Nephron (organoid): ENCODE results near the gene OR10AD1.
A peak's percentile ranks its signal among the peaks of the same experiment; 100 is the strongest.

ENCODE experiments used
- H3K27ac Mint-ChIP-seq, 3 experiments: 2 replicates each; pipeline ENCODE4 v1.8.0; 2020; ENCODE audit warnings: mixed read lengths in 3 of 3, mild to moderate bottlenecking in 2 of 3, moderate library complexity in 1 of 3
- H3K27me3 Mint-ChIP-seq: 2 replicates; pipeline ENCODE4 v1.8.0; 2021; ENCODE audit warnings: low read depth, mild to moderate bottlenecking, moderate library complexity, mixed read lengths
- H3K36me3 Mint-ChIP-seq: 2 replicates; pipeline ENCODE4 v1.8.0; 2020; ENCODE audit warnings: low read depth, mixed read lengths
- H3K4me1 Mint-ChIP-seq: 2 replicates; pipeline ENCODE4 v1.8.0; 2020; ENCODE audit warnings: mixed read lengths
- H3K4me3 Mint-ChIP-seq, 3 experiments: 2 replicates each; pipeline ENCODE4 v1.8.0; 2020; ENCODE audit warnings: mild to moderate bottlenecking in 3 of 3, mixed read lengths in 3 of 3, moderate library complexity in 2 of 3
- H3K9me3 Mint-ChIP-seq: 2 replicates; pipeline ENCODE4 v1.8.0; 2020; ENCODE audit warnings: mixed read lengths
- TF ChIP-seq, protein P1 (sequence below), 3 experiments: fragments of 200-600 bp; sonication (generic); IDR thresholded peaks; one replicate each; pipeline ENCODE4 v1.5.0; 2021; ENCODE audit warnings: antibody characterized with exemption in 3 of 3; ENCODE audit not compliant: unreplicated experiment in 3 of 3

The OR10AD1 gene

DNA sequence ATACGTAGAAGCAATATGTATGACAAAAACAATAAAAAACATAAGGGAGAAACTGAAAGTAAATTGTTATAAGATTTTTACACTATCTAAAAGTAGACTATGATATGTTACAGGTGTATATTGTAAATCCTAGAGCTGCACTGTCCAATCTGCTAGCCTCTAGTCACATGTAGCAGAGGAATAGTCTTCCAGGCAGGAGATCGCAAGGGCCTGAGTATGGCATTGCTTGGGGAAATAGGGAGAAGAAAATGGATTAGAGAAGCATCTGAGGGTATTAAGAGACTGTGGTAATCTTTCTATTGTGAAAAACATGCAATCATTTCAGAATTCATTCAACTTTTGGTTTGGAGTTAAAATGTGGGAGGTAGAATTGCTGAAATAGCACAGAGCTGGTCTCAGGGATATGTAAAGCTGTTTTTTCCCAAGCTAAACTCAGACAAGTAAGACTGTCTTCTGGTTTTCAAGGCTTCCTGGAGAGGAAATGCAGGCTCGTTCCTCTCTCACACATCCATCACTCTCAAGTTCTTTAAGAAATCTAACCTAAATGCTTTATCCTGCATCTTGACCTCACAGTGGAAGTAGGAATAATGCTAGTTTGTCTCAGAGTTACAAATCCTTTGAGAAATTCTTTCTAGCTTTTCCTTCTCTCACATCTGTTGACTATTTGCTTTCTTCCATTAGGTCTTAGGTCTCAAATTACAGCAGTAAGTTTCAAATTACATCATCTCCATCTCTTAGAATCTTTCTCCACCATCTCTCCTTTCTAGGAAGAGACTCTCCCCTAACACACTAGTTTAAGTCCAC is 27.3 kb downstream of the OR10AD1 start:
- peak overlapping the region; percentile 0 to 28 (median 11) for H3K4me3 Mint-ChIP-seq
- TF ChIP-seq, protein P1, sequence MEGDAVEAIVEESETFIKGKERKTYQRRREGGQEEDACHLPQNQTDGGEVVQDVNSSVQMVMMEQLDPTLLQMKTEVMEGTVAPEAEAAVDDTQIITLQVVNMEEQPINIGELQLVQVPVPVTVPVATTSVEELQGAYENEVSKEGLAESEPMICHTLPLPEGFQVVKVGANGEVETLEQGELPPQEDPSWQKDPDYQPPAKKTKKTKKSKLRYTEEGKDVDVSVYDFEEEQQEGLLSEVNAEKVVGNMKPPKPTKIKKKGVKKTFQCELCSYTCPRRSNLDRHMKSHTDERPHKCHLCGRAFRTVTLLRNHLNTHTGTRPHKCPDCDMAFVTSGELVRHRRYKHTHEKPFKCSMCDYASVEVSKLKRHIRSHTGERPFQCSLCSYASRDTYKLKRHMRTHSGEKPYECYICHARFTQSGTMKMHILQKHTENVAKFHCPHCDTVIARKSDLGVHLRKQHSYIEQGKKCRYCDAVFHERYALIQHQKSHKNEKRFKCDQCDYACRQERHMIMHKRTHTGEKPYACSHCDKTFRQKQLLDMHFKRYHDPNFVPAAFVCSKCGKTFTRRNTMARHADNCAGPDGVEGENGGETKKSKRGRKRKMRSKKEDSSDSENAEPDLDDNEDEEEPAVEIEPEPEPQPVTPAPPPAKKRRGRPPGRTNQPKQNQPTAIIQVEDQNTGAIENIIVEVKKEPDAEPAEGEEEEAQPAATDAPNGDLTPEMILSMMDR (IDR thresholded peaks at IDR 0.05; ENCODE audit: unreplicated experiment in 3 of 3): no peak
- peaks cover 37% of the 10 kb centered on the region for H3K4me1 Mint-ChIP-seq
- H3K27me3 Mint-ChIP-seq: no peaks in the 10 kb centered on the region
- H3K9me3 Mint-ChIP-seq: no peaks in the 10 kb centered on the region
- peak overlapping the region; percentile 90 to 97 (median 91) for H3K27ac Mint-ChIP-seq
- no peaks in the 10 kb centered on the region for H3K36me3 Mint-ChIP-seq

DNA sequence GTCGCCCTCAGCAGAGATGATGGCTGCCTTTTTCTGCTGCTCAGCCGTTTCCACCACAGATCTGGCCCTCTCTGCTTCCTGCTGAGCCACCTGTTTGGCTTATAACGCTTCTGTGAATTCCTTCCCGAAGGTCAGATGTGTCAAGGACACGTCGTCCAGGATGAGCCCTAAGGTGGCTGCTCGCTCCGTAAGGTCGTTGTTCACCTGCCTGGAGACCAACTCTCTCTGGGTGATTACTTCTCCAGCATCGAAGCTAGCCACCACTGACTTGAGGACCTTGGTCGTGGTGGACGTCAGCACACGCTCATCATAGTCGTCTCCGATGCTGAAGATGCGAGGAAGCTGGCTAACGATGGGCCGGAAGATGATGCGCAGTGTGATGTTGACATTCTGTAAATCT is 34.1 kb downstream of the OR10AD1 start:
- Mint-ChIP-seq H3K27ac (no peak overlapping the region), H3K27me3 (no peaks in the 10 kb centered on the region), H3K9me3 (no peaks in the 10 kb centered on the region), H3K4me3 (no peak overlapping the region), H3K4me1 (no peaks in the 10 kb centered on the region), H3K36me3 (no peaks in the 10 kb centered on the region)
- TF ChIP-seq, protein P1 (IDR thresholded peaks at IDR 0.05; ENCODE audit: unreplicated experiment in 3 of 3): no peak

DNA sequence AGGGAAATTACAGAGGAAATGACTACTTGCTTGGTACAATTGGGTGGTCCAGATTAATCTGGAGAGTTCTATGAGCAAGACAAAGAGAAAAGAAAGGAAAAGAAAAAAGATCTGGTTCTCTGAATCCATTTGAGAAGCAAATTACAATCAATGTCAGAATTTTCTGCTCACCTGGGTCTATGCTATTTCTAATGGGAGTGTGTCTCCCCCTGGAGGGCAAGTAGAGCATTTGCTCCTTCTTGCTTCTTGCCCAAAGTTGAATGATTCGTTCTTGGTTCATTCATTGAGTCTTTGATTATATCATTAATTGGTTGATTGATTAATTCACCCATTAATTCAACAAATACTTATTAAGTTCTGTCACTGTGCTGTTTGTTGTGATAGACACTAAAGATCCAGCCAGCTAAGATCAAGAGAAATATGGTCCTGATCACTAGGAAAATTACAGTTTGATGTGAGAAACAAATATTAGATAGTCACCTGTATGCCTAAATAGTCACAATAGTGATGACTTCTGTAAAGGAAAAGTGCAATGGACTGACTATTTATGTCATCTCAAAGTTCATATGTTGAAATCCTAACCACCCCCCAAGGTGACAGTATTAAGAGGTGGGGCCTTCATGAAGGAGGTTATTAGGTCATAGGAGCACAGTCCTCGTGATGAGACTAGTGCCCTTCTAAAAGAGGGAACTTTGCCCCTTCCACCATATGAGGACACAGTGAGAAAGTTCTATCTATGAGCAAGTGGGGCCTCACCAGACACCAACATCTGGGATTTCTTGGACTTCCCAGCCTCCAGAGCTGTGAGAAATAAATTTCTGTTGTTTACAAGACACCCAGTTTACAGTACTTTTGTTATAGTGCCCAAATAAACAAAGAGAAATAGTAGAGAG is 37.8 kb downstream of the OR10AD1 start:
- H3K9me3 Mint-ChIP-seq: no peaks in the 10 kb centered on the region
- no peak overlapping the region for H3K4me3 Mint-ChIP-seq
- H3K36me3 Mint-ChIP-seq: no peaks in the 10 kb centered on the region
- no peaks in the 10 kb centered on the region for H3K4me1 Mint-ChIP-seq
- H3K27me3 Mint-ChIP-seq: no peaks in the 10 kb centered on the region
- TF ChIP-seq, protein P1 (IDR thresholded peaks at IDR 0.05; ENCODE audit: unreplicated experiment in 3 of 3): peak; percentile 87 to 93 (median 93)
- H3K27ac Mint-ChIP-seq: no peak overlapping the region

DNA sequence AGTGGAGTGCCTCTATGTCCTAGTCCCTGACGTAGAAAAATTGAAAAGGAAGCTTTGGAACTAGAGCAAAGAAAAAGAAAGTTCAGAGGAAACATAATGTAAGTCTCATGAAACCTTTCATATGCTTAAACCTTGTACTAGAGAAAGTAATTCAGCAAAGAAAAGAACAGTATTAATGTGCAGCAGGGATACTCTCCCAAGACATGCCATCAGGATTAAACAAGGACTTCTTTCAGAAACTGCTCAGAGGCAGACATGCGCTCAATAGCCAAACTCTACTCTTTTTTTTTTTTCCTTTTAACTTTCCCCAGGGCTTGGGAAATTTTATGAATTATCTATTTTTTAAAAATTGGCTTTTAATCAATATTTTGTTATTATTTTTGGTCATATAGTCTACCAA is 38.6 kb downstream of the OR10AD1 start:
- Mint-ChIP-seq H3K4me3 (no peak overlapping the region), H3K27ac (no peak overlapping the region), H3K36me3 (no peaks in the 10 kb centered on the region), H3K4me1 (no peaks in the 10 kb centered on the region), H3K9me3 (no peaks in the 10 kb centered on the region), H3K27me3 (no peaks in the 10 kb centered on the region)
- TF ChIP-seq, protein P1 (IDR thresholded peaks at IDR 0.05; ENCODE audit: unreplicated experiment in 3 of 3): no peak

DNA sequence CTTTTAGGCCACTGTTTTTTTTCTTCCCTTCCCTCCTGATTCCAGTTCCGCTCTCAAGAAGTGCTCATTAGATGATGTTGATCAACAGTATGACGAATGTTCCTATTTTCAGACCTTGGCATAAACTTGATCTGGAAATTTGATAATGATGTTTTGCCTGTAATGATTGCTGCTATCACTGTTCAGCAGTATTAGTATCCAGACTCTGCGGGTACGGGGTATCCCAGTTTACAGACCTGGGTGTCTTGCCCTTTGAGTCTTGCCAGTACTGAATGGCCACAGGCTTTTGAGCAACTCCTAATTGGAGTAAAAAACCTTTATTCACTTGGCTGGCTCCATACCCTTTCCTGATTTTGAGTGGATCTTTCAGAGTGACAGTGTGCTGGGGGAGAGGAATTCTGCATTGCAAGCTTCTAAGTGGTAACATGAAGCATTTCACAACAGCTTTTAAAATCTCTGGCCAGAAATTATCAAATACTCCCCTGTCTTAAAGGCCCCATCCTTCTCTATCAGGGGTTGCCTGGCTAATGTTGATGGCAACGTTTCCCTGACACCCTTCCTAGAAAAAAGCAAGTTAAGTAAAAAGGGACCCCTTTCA is 39.8 kb downstream of the OR10AD1 start:
- H3K27me3 Mint-ChIP-seq: no peaks in the 10 kb centered on the region
- H3K36me3 Mint-ChIP-seq: no peaks in the 10 kb centered on the region
- no peaks in the 10 kb centered on the region for H3K9me3 Mint-ChIP-seq
- no peak overlapping the region for H3K27ac Mint-ChIP-seq
- H3K4me3 Mint-ChIP-seq: no peak overlapping the region
- TF ChIP-seq, protein P1 (IDR thresholded peaks at IDR 0.05; ENCODE audit: unreplicated experiment in 3 of 3): no peak
- no peaks in the 10 kb centered on the region for H3K4me1 Mint-ChIP-seq
